Ramos (cell line): ENCODE data around the gene TCAF1.
"Not testable (repeated sequence)": the region's sequence is repeated elsewhere in the genome, so short reads cannot be mapped to it uniquely, and the experiment has no call there.

Experiments
- in situ Hi-C: fragments of 300-500 bp; cut with MboI; formaldehyde crosslinking; loops from one replicate; pipeline ENCODE4 v1.14.3; 2022; ENCODE audit warnings: low sequenced_read_pairs; ENCODE audit not compliant: unreplicated experiment

Gene TCAF1

GRCh38 chr7:143810639-143811038 is 91.3 kb downstream of the TCAF1 start:
- in situ Hi-C loops = not testable (repeated sequence)

- in situ Hi-C loops = not testable (repeated sequence)
Measured at GRCh38 chr7:143806664-143807071, 95.3 kb downstream of the TCAF1 start.
